GM12878 (cell line): ENCODE data around the gene DHDH. TPM values are rescaled to one million over a fixed set of nuclear protein-coding genes. Genes with fewer than 3 reads are reported as not detected.

Experiments used
- ATAC-seq: fragments of 200-7000 bp; cut with Tn5 transposase; 3 replicates; pipeline ENCODE4 v1.9.1; 2020; ENCODE audit warnings: mild to moderate bottlenecking, moderate library complexity
- BruUV-seq: library from RNA; stranded (reverse); fragments of 400-500 nt; replicated peaks from 2 replicates; lab custom pipeline; 2021; lab: Mats Ljungman, UMichigan
- CTCF ChIA-PET: fragments of 300-600 bp; sonication (Branson Sonifier 250); formaldehyde crosslinking; extraction: SDS; loops from one replicate; lab custom pipeline; 2021; ENCODE audit warnings: inconsistent platforms; lab: Yijun Ruan, JAX
- POLR2A ChIA-PET: fragments of 350-600 bp; formaldehyde crosslinking; extraction: SDS; loops from one replicate; lab custom pipeline; 2021; ENCODE audit warnings: inconsistent platforms; lab: Charles Lee
- RAD21 ChIA-PET: fragments of 300-600 bp; sonication (Branson Sonifier 250); formaldehyde crosslinking; loops from one replicate; lab custom pipeline; 2023; ENCODE audit warnings: antibody characterized with exemption; ENCODE audit not compliant: unreplicated experiment; lab: Charles Lee
- SMC1A ChIA-PET: fragments of 300-600 bp; sonication (Branson Sonifier 250); formaldehyde crosslinking; loops from one replicate; lab custom pipeline; 2023; ENCODE audit not compliant: unreplicated experiment, uncharacterized antibody; lab: Charles Lee
- DNase-seq: peaks from one replicate; pipeline ENCODE4 v3.0.0-alpha.2; 2011; ENCODE audit warnings: low read depth, low spot score
- FAIRE-seq: peaks from 3 replicates; lab custom pipeline; 2011; peaks lifted over from hg19 to GRCh38; lab: Jason Lieb, UNC
- H2AFZ ChIP-seq: 2 replicates; pipeline ENCODE4 v1.6.0; 2011; ENCODE audit warnings: low read depth, low read length, control low read depth; ENCODE audit not compliant: control insufficient read depth
- H3K27ac ChIP-seq: 2 replicates; pipeline ENCODE4 v1.5.1; 2011; ENCODE audit warnings: control low read depth; ENCODE audit not compliant: control insufficient read depth, insufficient read depth
- H3K27me3 ChIP-seq, 2 experiments: replicated peaks in 1 of 2; 2 replicates each; pipeline versions ENCODE4 v1.6.0 to v1.6.1; 2011; ENCODE audit warnings: low read length in 1 of 2; ENCODE audit not compliant: control insufficient read depth in 2 of 2, insufficient read depth in 2 of 2
- H3K36me3 ChIP-seq, 2 experiments: 2 replicates each; pipeline ENCODE4 v1.5.1; 2011; ENCODE audit warnings: low read length in 1 of 2; ENCODE audit not compliant: control insufficient read depth in 2 of 2, insufficient read depth in 2 of 2
- H3K4me1 ChIP-seq: 2 replicates; pipeline ENCODE4 v1.6.1; 2011; ENCODE audit warnings: mild to moderate bottlenecking, low read length, moderate library complexity, mixed read lengths; ENCODE audit not compliant: control insufficient read depth, insufficient read depth
- H3K4me2 ChIP-seq: 2 replicates; pipeline ENCODE4 v1.6.0; 2011; ENCODE audit warnings: control low read depth; ENCODE audit not compliant: control insufficient read depth, insufficient read depth
- H3K4me3 ChIP-seq: fragments of 200-600 bp; sonication (generic); 2 replicates; pipeline ENCODE4 v1.5.1; 2016
- H3K79me2 ChIP-seq: 2 replicates; pipeline ENCODE4 v1.6.0; 2011; ENCODE audit warnings: low read length; ENCODE audit not compliant: control insufficient read depth, insufficient read depth
- H3K9ac ChIP-seq: 2 replicates; pipeline ENCODE4 v1.8.0; 2011; ENCODE audit warnings: low read length, control low read depth, mixed read lengths; ENCODE audit not compliant: control insufficient read depth, insufficient read depth
- H3K9me3 ChIP-seq: replicated peaks from 3 replicates; pipeline ENCODE4 v1.5.1; 2011; ENCODE audit warnings: mild to moderate bottlenecking, low read length; ENCODE audit not compliant: control insufficient read depth, insufficient read depth
- H4K20me1 ChIP-seq: 2 replicates; pipeline ENCODE4 v1.6.0; 2011; ENCODE audit not compliant: control insufficient read depth, insufficient read depth
- BHLHE40 ChIP-seq, 2 experiments: fragments of 450-650 bp in 1 of 2; IDR thresholded peaks; 2 replicates each; pipeline ENCODE4 v1.6.1; 2011 to 2017; ENCODE audit warnings: low read depth in 2 of 2, borderline replicate concordance in 1 of 2, improper control_type of control experiment in 1 of 2, low read length in 1 of 2, mild to moderate bottlenecking in 1 of 2
- CEBPB ChIP-seq, 2 experiments: fragments of 150-350 bp in 1 of 2; IDR thresholded peaks; 2 replicates each; pipeline ENCODE4 v1.6.1; 2012 to 2014; ENCODE audit warnings: low read depth in 2 of 2, low read length in 2 of 2, borderline replicate concordance in 1 of 2, inconsistent platforms in 1 of 2
- EED ChIP-seq: sonication (generic); IDR thresholded peaks from 2 replicates; pipeline ENCODE4 v1.6.1; 2016; ENCODE audit warnings: antibody characterized with exemption, low read depth
- GATAD2B ChIP-seq: fragments of 450-650 bp; conservative IDR thresholded peaks from 2 replicates; pipeline ENCODE4 v1.6.1; 2017; ENCODE audit warnings: low read depth, mild to moderate bottlenecking, moderate library complexity
- HCFC1 ChIP-seq: fragments of 150-350 bp; IDR thresholded peaks from 2 replicates; pipeline ENCODE4 v1.6.1; 2014; ENCODE audit warnings: low read length
- HDAC6 ChIP-seq: fragments of 200-600 bp; sonication (generic); IDR thresholded peaks from one replicate; pipeline ENCODE4 v1.8.0; 2017; ENCODE audit warnings: antibody characterized with exemption; ENCODE audit not compliant: unreplicated experiment
- HSF1 ChIP-seq: fragments of 150-350 bp; IDR thresholded peaks from 2 replicates; pipeline ENCODE4 v1.6.1; 2014; ENCODE audit warnings: mild to moderate bottlenecking, low read depth, low read length
- NBN ChIP-seq: fragments of 450-650 bp; IDR thresholded peaks from 2 replicates; pipeline ENCODE4 v1.6.1; 2016
- PAX8 ChIP-seq: fragments of 450-650 bp; IDR thresholded peaks from 2 replicates; pipeline ENCODE4 v1.6.1; 2017; ENCODE audit warnings: mild to moderate bottlenecking, moderate library complexity
- PRDM15 ChIP-seq: fragments of 450-650 bp; formaldehyde crosslinking; IDR thresholded peaks from 2 replicates; pipeline ENCODE4 v1.4.0; 2020; ENCODE audit warnings: mild to moderate bottlenecking, moderate library complexity
- SIX5 ChIP-seq: IDR thresholded peaks from 2 replicates; pipeline ENCODE4 v1.6.1; 2011; ENCODE audit warnings: mild to moderate bottlenecking, low read depth, low read length, moderate library complexity; ENCODE audit not compliant: severe bottlenecking
- SPI1 ChIP-seq: IDR thresholded peaks from 2 replicates; pipeline ENCODE4 v1.6.1; 2011; ENCODE audit warnings: low read depth, mild to moderate bottlenecking, low read length, moderate library complexity, borderline replicate concordance; ENCODE audit not compliant: insufficient read depth
- ZBTB33 ChIP-seq: fragments of 450-650 bp; IDR thresholded peaks from 2 replicates; pipeline ENCODE4 v1.6.1; 2017; ENCODE audit warnings: mild to moderate bottlenecking
- WGBS: methylation state at CpG from one replicate; pipeline ENCODE4 v1.1.6; 2016; ENCODE audit warnings: low lambda C conversion rate; ENCODE audit not compliant: insufficient replicate concordance, insufficient coverage; ENCODE audit errors: missing lambda C conversion rate; 5-methylcytosine and 5-hydroxymethylcytosine counted together
- in situ Hi-C: fragments of 300-500 bp; cut with MboI; formaldehyde crosslinking; loops from 9 replicates; pipeline ENCODE4 v1.14.3; 2018; ENCODE audit warnings: mixed read lengths
- intact Hi-C: fragments of 100-400 bp; cut with micrococcal nuclease; formaldehyde crosslinking; loops from one replicate; pipeline ENCODE4 v1.14.2; 2022; ENCODE audit not compliant: unreplicated experiment
- polyA plus RNA-seq, 11 experiments: library from polyadenylated mRNA; depleted of rRNA in 4 of 11; unstranded in 6 of 11; stranded (reverse) in 5 of 11; fragments of >200 nt; fragmentation: Nextera tagmentation in 4 of 11; fragmentation: Illumina TruSeq in 1 of 11; extraction: Ambion mirVana in 4 of 11; extraction: Trizol in 1 of 11; gene quantifications; 1 replicate in 1 of 11; 2 replicates in 10 of 11; pipeline versions ENCODE4 v1.2.1 to v1.2.3, GENCODE V29; 2011 to 2016; ENCODE audit warnings: inconsistent platforms in 2 of 11, missing spikeins in 2 of 11, low read depth in 1 of 11
- total RNA-seq, 4 experiments: library from RNA; depleted of rRNA in 3 of 4; stranded (reverse); fragments of >200 nt in 3 of 4; fragmentation: Illumina TruSeq in 1 of 4; extraction: Trizol in 1 of 4; gene quantifications; 2 replicates each; pipeline versions ENCODE4 v1.2.1 to v1.2.3, GENCODE V29; 2013 to 2021

Gene DHDH
- total and polyA plus RNA-seq, 10 of the 15 experiments (the other 5 are each of a cell fraction or from before 2014, with no cell fraction given), result 0.13 to 0.21 (median 0.15) TPM; not detected in 7

- peaks cover 3% of the 10 kb centered on the region for H3K4me1 ChIP-seq
- no peaks in the 10 kb centered on the region for H4K20me1 ChIP-seq
- H2AFZ ChIP-seq, result no peak overlapping the region
- intact Hi-C loops, result no loop called here
- H3K79me2 ChIP-seq, result peaks cover 10% of the 10 kb centered on the region
- in situ Hi-C loops, result no loop called here
- RAD21 ChIA-PET, result no interaction called here
- CTCF ChIA-PET, result interaction anchor here (1.1 to 2.1 kb wide), 2 partner anchors 12 to 14 kb away, joined by 3 to 11 read pairs; no protein-coding TSS in a partner anchor
- FAIRE-seq, result no peak
- H3K9me3 ChIP-seq, result no peaks in the 10 kb centered on the region
- no peak overlapping the region for H3K4me2 ChIP-seq
- POLR2A ChIA-PET, result interaction anchor here (0.6 kb wide), 1 partner anchor 12 kb away, joined by 4 read pairs; no protein-coding TSS in a partner anchor
- BruUV-seq, result no TSS peak
- SMC1A ChIA-PET, result no interaction called here
- TF ChIP-seq GATAD2B (no peak), SIX5 (peak; percentile 43), HDAC6 (no peak), SPI1 (peak; percentile 55; the same call in 1 of the 2 replicates), PAX8 (no peak), ZBTB33 (no peak), NBN (no peak), EED (no peak), PRDM15 (no peak), CEBPB (IDR thresholded peaks at IDR 0.05; ENCODE audit: borderline replicate concordance in 1 of 2, low read depth in 2 of 2, low read length in 2 of 2) (no peak), BHLHE40 (IDR thresholded peaks at IDR 0.05; ENCODE audit: borderline replicate concordance in 1 of 2, low read depth in 2 of 2, low read length in 1 of 2) (no peak), HSF1 (no peak), HCFC1 (peak; percentile 51; the same call in 1 of the 2 replicates)
- DNase-seq, result no peak
- H3K27me3 ChIP-seq, result no peaks in the 10 kb centered on the region
- H3K4me3 ChIP-seq, result no peak overlapping the region
- H3K27ac ChIP-seq, result no peak overlapping the region
- peaks cover 4 to 27% of the 10 kb centered on the region in 2 experiments; a peak in 3 of 4 replicates for H3K36me3 ChIP-seq
- no peak overlapping the region for H3K9ac ChIP-seq
- WGBS, result 93% methylated on average over 2 of the region's 3 CpGs
- ATAC-seq, result no peak
Observed at GRCh38 chr19:48986211-48986610, 52.7 kb downstream of the DHDH start.
